RWPE2 (cell line): ENCODE data around the gene CHIA.

Source experiments
- ATAC-seq: fragments of 200-7000 bp; cut with Tn5 transposase; 3 replicates; pipeline ENCODE4 v1.9.1; 2021; ENCODE audit warnings: low read depth
- DNase-seq: peaks from one replicate; pipeline ENCODE4 v3.0.0-alpha.2; 2020; ENCODE audit warnings: low spot score
- H3K27ac ChIP-seq: fragments of 450-650 bp; 2 replicates; pipeline ENCODE4 v1.5.1; 2017; ENCODE audit warnings: mild to moderate bottlenecking; ENCODE audit not compliant: poor library complexity, severe bottlenecking
- H3K27me3 ChIP-seq: fragments of 250-450 bp; sonication (Bioruptor Pico); 2 replicates; pipeline ENCODE4 v1.5.1; 2021; ENCODE audit warnings: mild to moderate bottlenecking, moderate library complexity; ENCODE audit not compliant: insufficient read depth, poor library complexity, severe bottlenecking
- H3K36me3 ChIP-seq: fragments of 250-450 bp; sonication (Bioruptor Pico); 2 replicates; pipeline ENCODE4 v1.5.1; 2020; ENCODE audit warnings: low read depth, mild to moderate bottlenecking, moderate library complexity
- H3K4me1 ChIP-seq: fragments of 250-450 bp; sonication (Bioruptor Pico); 2 replicates; pipeline ENCODE4 v1.5.1; 2021; ENCODE audit warnings: mild to moderate bottlenecking, moderate library complexity; ENCODE audit not compliant: insufficient read depth, poor library complexity, severe bottlenecking
- H3K4me3 ChIP-seq: fragments of 250-450 bp; sonication (Bioruptor Pico); 2 replicates; pipeline ENCODE4 v1.5.1; 2021; ENCODE audit warnings: mild to moderate bottlenecking, moderate library complexity; ENCODE audit not compliant: severe bottlenecking
- H3K9me3 ChIP-seq: fragments of 250-450 bp; sonication (Bioruptor Pico); 2 replicates; pipeline ENCODE4 v1.5.1; 2021; ENCODE audit warnings: mild to moderate bottlenecking, moderate library complexity; ENCODE audit not compliant: severe bottlenecking
- CTCF ChIP-seq: fragments of 450-650 bp; IDR thresholded peaks from one replicate; pipeline ENCODE4 v1.5.1; 2017; ENCODE audit warnings: mild to moderate bottlenecking, moderate library complexity; ENCODE audit not compliant: poor library complexity, severe bottlenecking

Gene CHIA

GRCh38 chr1:111275079-111275478 lies 15.6 kb upstream of the CHIA start:
- DNase-seq (no peak), ATAC-seq (no peak)
- Histone ChIP-seq H3K27ac (no peak overlapping the region), H3K9me3 (peaks cover 3% of the 10 kb centered on the region), H3K4me1 (no peaks in the 10 kb centered on the region), H3K36me3 (no peaks in the 10 kb centered on the region), H3K27me3 (peaks cover 29% of the 10 kb centered on the region), H3K4me3 (no peak overlapping the region)
- no peak for TF ChIP-seq CTCF

- Histone ChIP-seq H3K9me3 (peaks cover 3% of the 10 kb centered on the region), H3K27ac (no peak overlapping the region), H3K4me1 (no peaks in the 10 kb centered on the region), H3K27me3 (peaks cover 21% of the 10 kb centered on the region), H3K4me3 (no peak overlapping the region), H3K36me3 (no peaks in the 10 kb centered on the region)
- TF ChIP-seq CTCF: no peak
- ATAC-seq (no peak), DNase-seq (no peak)
These were observed 14.7 kb upstream of the CHIA start for GRCh38 chr1:111275780-111276433.

- no peak overlapping the region for H3K27ac ChIP-seq
- ATAC-seq: no peak
- H3K4me3 ChIP-seq: no peak overlapping the region
- no peaks in the 10 kb centered on the region for H3K27me3 ChIP-seq
- TF ChIP-seq CTCF: no peak
- H3K4me1 ChIP-seq: no peaks in the 10 kb centered on the region
- H3K9me3 ChIP-seq: peaks cover 3% of the 10 kb centered on the region
- no peaks in the 10 kb centered on the region for H3K36me3 ChIP-seq
- no peak for DNase-seq
These were observed 11.5 kb upstream of the CHIA start for GRCh38 chr1:111279144-111279543.

- no peak for ATAC-seq
- H3K27ac ChIP-seq: no peak overlapping the region
- TF ChIP-seq CTCF: no peak
- H3K4me1 ChIP-seq: no peaks in the 10 kb centered on the region
- no peaks in the 10 kb centered on the region for H3K27me3 ChIP-seq
- no peaks in the 10 kb centered on the region for H3K36me3 ChIP-seq
- peaks cover 3% of the 10 kb centered on the region for H3K9me3 ChIP-seq
- DNase-seq: no peak
- H3K4me3 ChIP-seq: no peak overlapping the region
These were observed 10.4 kb upstream of the CHIA start for GRCh38 chr1:111280267-111280666.

- Histone ChIP-seq H3K4me1 (no peaks in the 10 kb centered on the region), H3K27ac (no peak overlapping the region), H3K36me3 (no peaks in the 10 kb centered on the region), H3K4me3 (no peak overlapping the region), H3K27me3 (no peaks in the 10 kb centered on the region), H3K9me3 (peaks cover 3% of the 10 kb centered on the region)
- ATAC-seq (no peak), DNase-seq (no peak)
- no peak for TF ChIP-seq CTCF
These were observed 9.2 kb upstream of the CHIA start for GRCh38 chr1:111281411-111281810.
